ES-I3 (cell line): Measurements from ENCODE around the gene LIN28B.
A peak's percentile ranks its signal among the peaks of the same experiment; 100 is the strongest.

Experiments used
- H3K36me3 ChIP-seq: 2 replicates; pipeline ENCODE4 v1.6.1; 2013; ENCODE audit warnings: mild to moderate bottlenecking, low read length, control low read depth, moderate library complexity; ENCODE audit not compliant: insufficient read depth
- H3K4me1 ChIP-seq: 2 replicates; pipeline ENCODE4 v1.6.1; 2013; ENCODE audit warnings: mild to moderate bottlenecking, control low read depth, low read length; ENCODE audit not compliant: insufficient read depth
- H3K9ac ChIP-seq: 2 replicates; pipeline ENCODE4 v1.6.1; 2013; ENCODE audit warnings: low read depth, mild to moderate bottlenecking, low read length, moderate library complexity
- H3K9me3 ChIP-seq: 2 replicates; pipeline ENCODE4 v1.6.1; 2013; ENCODE audit warnings: mild to moderate bottlenecking, low read length, moderate library complexity; ENCODE audit not compliant: control insufficient read depth, insufficient read depth

Gene LIN28B

GRCh38 chr6:104956731-104957294 lies at the start of gene LIN28B:
LIN28B (plus strand) TSS chr6:104957107; CDS start chr6:104957251, 144 bp downstream.
- Histone ChIP-seq H3K9me3 (no peaks in the 10 kb centered on the region), H3K9ac (peak within 1 kb of the TSS; percentile 98), H3K36me3 (no peaks in the 10 kb centered on the region), H3K4me1 (peaks cover 3% of the 10 kb centered on the region; the same call in 1 of the 2 replicates)

GRCh38 chr6:104908031-104908887 lies 48.6 kb upstream of the LIN28B start:
- Histone ChIP-seq H3K9me3 (no peaks in the 10 kb centered on the region), H3K36me3 (no peaks in the 10 kb centered on the region), H3K4me1 (peaks cover 5% of the 10 kb centered on the region), H3K9ac (no peak overlapping the region)

GRCh38 chr6:104908888-104909525 lies 47.9 kb upstream of the LIN28B start:
- peaks cover 5% of the 10 kb centered on the region for H3K4me1 ChIP-seq
- no peaks in the 10 kb centered on the region for H3K9me3 ChIP-seq
- H3K36me3 ChIP-seq: no peaks in the 10 kb centered on the region
- H3K9ac ChIP-seq: no peak overlapping the region

GRCh38 chr6:104921896-104922295 lies 35.0 kb upstream of the LIN28B start:
- Histone ChIP-seq H3K36me3 (no peaks in the 10 kb centered on the region), H3K4me1 (peaks cover 6% of the 10 kb centered on the region; the same call in 1 of the 2 replicates), H3K9ac (no peak overlapping the region), H3K9me3 (no peaks in the 10 kb centered on the region)

GRCh38 chr6:104928141-104928540 lies 28.8 kb upstream of the LIN28B start:
- no peaks in the 10 kb centered on the region; the same call in 1 of the 2 replicates for H3K9me3 ChIP-seq
- no peaks in the 10 kb centered on the region for H3K4me1 ChIP-seq
- H3K9ac ChIP-seq: no peak overlapping the region
- H3K36me3 ChIP-seq: no peaks in the 10 kb centered on the region

GRCh38 chr6:104929353-104929752 lies 27.6 kb upstream of the LIN28B start:
- Histone ChIP-seq H3K9me3 (no peaks in the 10 kb centered on the region; the same call in 1 of the 2 replicates), H3K4me1 (no peaks in the 10 kb centered on the region), H3K36me3 (no peaks in the 10 kb centered on the region), H3K9ac (no peak overlapping the region)

GRCh38 chr6:104930939-104931338 lies 26.0 kb upstream of the LIN28B start:
- H3K9ac ChIP-seq: no peak overlapping the region
- H3K36me3 ChIP-seq: no peaks in the 10 kb centered on the region
- no peaks in the 10 kb centered on the region; the same call in 1 of the 2 replicates for H3K9me3 ChIP-seq
- H3K4me1 ChIP-seq: no peaks in the 10 kb centered on the region

- Histone ChIP-seq H3K9me3 (no peaks in the 10 kb centered on the region), H3K36me3 (no peaks in the 10 kb centered on the region), H3K9ac (no peak overlapping the region), H3K4me1 (no peaks in the 10 kb centered on the region)
These were observed 20.0 kb upstream of the LIN28B start for GRCh38 chr6:104936766-104937535.

GRCh38 chr6:104940238-104940892 lies 16.5 kb upstream of the LIN28B start:
- Histone ChIP-seq H3K9ac (peak overlapping the region; percentile 100), H3K4me1 (no peaks in the 10 kb centered on the region), H3K9me3 (no peaks in the 10 kb centered on the region), H3K36me3 (no peaks in the 10 kb centered on the region)

GRCh38 chr6:104940893-104941728 lies 15.8 kb upstream of the LIN28B start:
- H3K9me3 ChIP-seq: no peaks in the 10 kb centered on the region
- H3K9ac ChIP-seq: peak overlapping the region; percentile 100
- no peaks in the 10 kb centered on the region for H3K36me3 ChIP-seq
- no peaks in the 10 kb centered on the region for H3K4me1 ChIP-seq

- H3K9ac ChIP-seq: peak overlapping the region; percentile 100
These were observed 15.2 kb upstream of the LIN28B start for GRCh38 chr6:104941729-104942091.

GRCh38 chr6:104943781-104944180 lies 13.1 kb upstream of the LIN28B start:
- Histone ChIP-seq H3K36me3 (no peaks in the 10 kb centered on the region), H3K9me3 (no peaks in the 10 kb centered on the region), H3K4me1 (no peaks in the 10 kb centered on the region), H3K9ac (no peak overlapping the region)

More at GRCh38 chr6:104941729-104942091, 15.2 kb upstream of the LIN28B start:
- no peaks in the 10 kb centered on the region for H3K36me3 ChIP-seq
- no peaks in the 10 kb centered on the region for H3K4me1 ChIP-seq
- no peaks in the 10 kb centered on the region for H3K9me3 ChIP-seq

- H3K9me3 ChIP-seq: no peaks in the 10 kb centered on the region
- H3K4me1 ChIP-seq: peaks cover 8% of the 10 kb centered on the region; the same call in 1 of the 2 replicates
- no peaks in the 10 kb centered on the region for H3K36me3 ChIP-seq
- H3K9ac ChIP-seq: no peak overlapping the region
These were observed 7.7 kb upstream of the LIN28B start for GRCh38 chr6:104949206-104949605.
